ENCODE results near the gene CGB2.

- TF ChIP-seq CTCF (IDR thresholded peaks at IDR 0.05 in 8 of 11, conservative IDR thresholded peaks at IDR 0.05 in 3 of 11) (peak; percentile 31 to 76 (median 52)), POLR2AphosphoS5 (IDR thresholded peaks at IDR 0.05) (no peak)
Measured at GRCh38 chr19:48999481-49000325, 32.0 kb upstream of the CGB2 start.
